GM21576 (cell line): ENCODE results near the gene OLAH.

Experiments
- ATAC-seq: cut with Tn5 transposase; IDR thresholded peaks from one replicate; pipeline ENCODE4 v1.9.1; 2021; ENCODE audit warnings: mild to moderate bottlenecking, moderate library complexity; ENCODE audit not compliant: unreplicated experiment

The OLAH gene

DNA sequence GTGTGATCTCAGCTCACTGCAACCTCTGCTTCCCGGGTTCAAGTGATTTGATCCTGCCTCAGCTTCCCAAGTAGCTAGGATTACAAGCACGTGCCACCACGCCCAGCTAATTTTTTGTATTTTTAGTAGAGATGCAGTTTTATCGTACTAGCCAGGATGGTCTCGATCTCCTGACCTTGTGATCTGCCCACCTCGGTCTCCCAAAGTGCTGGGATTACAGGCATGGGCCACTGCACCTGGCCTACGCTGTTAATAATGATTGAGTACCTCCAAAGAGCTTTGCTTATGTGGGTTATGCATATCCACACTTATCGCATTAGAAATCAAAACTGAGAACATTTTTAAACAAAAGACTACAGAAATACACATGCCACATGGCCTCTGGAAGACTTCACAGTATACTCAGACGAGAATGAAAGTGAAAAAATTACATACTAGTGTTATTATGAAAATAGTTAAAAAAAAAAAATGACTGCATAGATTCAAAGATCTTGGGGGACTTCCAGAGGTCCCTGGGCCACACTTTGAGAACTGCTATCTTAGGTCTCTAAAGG, 78.8 kb downstream of the OLAH start:
- ATAC-seq: peak; percentile 93
